Pons (tissue), 1 donor: ENCODE measurements around the gene FAM114A1.

Experiments
- DNase-seq: peaks from one replicate; pipeline ENCODE4 v3.0.0-alpha.2; 2016; ENCODE audit warnings: low spot score

FAM114A1 gene

DNA sequence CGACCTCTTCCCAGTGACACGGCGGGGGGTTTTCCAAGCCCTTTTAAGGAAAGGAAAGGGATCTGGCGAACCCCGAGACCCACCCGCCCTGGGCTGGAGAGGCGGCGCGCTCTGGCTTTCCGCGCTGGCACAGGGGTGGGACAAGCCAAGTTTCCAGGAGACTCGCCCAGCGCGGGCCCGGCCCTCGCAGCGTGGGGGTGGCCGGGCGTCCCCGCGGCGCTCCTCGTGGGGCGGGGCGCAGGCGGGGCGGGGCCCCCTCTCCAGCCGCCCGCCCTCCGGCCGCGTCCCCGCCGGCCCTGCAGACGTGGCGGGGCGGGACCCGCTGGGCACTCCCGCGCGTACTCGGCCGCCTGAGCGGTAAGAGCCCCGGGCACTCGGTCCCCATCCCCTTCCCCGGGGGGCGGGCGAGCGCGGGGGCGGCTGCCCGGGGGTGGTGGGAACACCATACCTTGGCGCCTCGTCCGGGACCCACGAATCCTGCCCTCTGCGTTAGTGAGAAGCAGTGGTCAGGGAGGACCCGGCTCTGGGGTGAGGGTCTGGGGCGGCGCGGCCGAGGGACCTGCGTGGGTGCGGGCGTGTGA is at the start of gene FAM114A1:
TSS of gene FAM114A1 (plus strand) at position 329 of the 581 bp plus-strand sequence. CDS start 10,273 bp downstream, outside the sequence.
- DNase-seq: peak; percentile 67

DNA sequence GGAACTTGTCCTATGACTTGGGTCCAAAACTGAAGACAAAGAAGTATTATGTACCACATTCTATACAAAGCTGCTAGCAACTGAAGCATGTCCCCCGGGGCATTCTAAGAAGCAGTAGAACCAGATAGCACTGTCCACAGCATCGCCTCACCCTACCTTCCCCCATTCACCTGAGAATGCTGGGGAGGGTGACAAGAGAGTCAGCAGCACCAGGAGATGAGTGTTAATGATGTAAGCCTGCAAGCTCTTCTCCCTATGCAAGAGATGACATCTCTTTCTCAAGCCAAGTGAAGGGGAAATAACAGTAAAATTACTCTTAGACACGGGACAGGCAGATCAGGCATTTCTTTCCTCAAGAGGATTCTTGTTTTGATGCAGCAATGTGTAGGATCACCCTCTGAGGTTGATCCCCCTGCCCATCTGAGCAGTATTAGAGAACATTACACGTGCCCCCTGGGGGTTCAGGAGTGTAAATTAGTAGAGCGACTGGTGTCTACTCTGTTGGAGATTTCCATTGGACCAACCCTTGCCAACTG is 49.1 kb upstream of the FAM114A1 start:
- no peak for DNase-seq

DNA sequence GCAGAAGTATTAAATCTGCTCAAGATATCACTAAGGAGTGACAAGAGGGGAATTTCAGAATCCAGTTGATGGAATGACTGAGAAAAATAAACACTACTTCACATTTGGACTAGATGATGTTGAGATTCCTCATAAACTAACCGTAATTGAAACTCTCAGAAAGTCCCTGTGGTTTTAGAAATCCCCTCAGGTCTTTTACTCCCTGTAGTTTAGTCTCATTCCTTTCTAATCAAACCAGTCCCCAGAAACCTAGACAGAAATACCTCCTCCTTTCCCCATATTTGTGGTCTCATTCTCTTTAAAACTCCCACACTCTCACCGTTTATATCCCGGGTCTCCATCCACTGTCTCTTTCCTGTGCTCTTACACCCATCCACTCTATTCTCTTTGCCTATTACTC is 48.0 kb upstream of the FAM114A1 start:
- no peak for DNase-seq

DNA sequence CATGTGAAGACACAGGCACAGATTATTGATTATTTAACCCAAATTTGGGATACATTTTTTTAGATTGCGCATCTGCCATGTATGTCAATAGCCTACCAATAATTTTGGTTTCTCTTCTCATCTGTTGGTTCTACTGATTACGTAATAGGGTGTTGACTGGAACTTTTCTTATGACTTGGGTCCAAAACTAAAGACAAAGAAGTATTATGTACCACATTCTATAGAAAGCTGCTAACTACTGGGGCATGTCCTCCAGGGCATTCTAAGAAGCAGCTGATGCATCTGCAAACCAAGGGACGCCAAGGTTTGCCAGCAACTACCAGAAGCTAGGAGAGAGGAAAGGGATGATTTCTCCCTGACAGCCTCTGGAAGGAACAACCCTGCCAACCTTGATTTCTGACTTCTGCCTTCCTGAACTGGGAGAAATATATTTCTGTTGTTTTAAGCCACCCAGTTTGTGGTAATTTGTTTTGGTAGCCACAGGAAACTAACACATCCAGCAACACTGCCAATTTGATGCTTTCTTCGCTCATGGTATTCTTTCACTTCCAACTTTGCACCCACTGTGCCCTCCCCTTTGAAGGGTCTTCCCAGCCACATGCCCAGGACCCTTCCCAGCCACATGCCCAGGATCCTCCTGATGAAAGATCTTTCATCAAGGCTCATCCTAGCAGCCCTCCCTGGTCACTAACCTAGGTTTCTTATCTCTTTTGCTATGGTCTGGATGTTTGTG is 47.1 kb upstream of the FAM114A1 start:
- no peak for DNase-seq

DNA sequence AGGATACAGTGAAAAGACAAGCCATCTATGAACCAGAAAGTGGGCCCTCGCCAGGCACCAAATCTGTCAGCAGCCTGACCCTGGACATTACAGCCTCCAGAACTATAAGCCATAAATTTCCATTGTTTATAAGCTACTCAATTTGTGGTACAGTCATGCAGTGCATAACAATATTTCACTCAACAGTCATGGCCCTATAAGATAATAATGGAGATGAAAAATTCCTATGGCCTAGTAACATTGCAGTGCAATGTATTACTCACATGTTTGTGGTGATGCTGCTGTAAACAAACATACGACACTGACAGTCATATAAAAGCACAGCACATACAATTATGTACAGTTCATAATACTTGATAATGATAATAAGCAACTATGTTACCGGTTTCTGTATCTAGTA is 45.9 kb upstream of the FAM114A1 start:
- no peak for DNase-seq

DNA sequence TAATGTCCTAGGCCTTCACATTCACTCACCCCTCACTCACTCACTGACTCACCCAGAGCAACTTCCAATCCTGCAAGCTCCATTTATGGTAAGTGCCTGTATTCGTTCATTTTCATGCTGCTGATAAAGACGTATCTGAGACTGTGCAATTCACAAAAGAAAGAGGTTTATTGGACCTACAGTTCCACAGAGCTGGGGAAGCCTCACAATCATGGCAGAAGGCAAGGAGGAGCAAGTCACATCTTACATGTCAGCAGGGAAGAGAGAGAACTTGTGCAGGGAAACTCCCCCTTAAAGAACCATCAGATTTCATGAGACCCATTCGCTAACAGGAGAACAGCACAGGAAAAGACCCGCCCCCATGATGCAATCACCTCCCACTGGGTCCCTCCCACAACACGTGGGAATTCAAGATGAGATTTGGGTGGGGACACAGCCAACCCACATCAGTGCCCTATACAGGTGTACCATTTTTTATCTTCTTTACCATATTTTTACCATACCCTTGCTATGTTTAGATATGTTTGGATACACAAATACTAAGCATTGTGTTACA is 44.8 kb upstream of the FAM114A1 start:
- no peak for DNase-seq

DNA sequence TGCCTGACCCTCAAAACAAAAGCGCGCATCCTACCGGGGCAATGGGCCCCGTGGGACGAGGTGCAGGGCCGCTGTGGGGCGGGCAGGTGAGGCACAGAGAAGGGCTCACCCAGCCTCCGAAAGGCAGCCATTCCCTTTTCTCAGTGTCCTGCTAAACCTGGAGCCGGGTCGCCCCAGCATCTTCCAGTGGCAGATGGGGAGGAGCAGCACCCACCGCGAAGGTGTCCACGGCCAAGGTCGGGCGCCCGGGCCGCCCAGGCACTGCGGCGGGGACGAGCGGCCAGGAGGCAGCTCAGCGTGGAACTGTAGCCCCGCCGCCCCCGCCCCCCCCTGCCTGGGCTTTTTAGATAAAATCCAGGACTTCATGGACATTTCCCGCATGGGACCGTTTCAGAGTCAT is 43.8 kb upstream of the FAM114A1 start:
- DNase-seq: no peak

DNA sequence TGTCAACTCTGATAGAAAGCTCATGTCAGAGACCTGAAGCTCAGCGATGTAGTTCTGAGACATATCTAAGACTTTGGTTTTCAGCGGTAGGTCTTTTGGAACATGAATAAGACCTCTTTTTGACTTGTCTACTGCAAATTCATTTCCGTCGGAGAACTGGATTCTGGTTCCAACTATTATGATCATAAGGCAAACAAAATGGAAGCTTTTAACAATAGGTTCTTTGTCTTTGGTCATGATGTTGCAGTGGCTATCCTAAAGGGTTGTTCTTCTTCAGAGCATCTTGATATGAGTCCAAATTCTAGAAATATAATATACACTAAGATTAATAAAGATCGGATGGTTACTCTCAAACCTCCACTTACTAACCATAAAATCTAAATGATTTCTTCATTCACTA is 38.4 kb upstream of the FAM114A1 start:
- DNase-seq: no peak

DNA sequence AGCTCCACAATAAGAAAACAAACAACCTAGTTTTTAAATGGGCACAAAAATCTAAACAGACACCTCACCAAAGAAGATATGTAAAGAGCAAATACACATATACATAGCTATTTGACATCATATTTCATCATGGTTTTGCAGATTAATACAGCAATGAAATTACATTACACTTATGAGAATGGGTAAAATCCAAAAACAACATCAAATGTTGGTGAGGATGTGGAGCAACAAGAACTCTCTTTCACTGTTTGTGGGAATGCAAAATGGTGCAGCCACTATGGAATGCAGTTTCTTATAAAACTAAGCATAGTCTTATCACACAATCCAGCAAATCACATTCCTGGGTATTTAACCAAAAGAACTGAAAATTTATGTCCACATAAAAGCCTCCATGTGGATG is 36.0 kb upstream of the FAM114A1 start:
- no peak for DNase-seq

DNA sequence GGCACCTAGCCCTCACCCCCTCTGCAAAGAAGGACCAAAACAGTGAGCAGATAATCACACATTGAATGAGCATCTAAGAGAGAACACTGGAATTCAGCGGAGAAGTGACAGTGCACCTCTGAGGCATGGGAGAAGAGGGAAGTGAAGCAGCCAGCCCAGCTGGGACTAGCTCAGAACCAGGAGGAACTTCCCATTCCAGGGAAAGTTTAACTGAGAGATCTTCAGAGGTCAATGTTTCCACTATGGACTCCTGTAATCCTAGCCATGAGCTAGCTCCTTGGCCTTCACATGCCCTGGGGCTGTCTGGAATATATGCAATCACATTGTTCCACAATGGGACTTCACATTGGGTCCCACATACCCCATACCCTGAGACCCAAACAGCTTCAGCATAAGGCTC is 35.4 kb upstream of the FAM114A1 start:
- DNase-seq: no peak

DNA sequence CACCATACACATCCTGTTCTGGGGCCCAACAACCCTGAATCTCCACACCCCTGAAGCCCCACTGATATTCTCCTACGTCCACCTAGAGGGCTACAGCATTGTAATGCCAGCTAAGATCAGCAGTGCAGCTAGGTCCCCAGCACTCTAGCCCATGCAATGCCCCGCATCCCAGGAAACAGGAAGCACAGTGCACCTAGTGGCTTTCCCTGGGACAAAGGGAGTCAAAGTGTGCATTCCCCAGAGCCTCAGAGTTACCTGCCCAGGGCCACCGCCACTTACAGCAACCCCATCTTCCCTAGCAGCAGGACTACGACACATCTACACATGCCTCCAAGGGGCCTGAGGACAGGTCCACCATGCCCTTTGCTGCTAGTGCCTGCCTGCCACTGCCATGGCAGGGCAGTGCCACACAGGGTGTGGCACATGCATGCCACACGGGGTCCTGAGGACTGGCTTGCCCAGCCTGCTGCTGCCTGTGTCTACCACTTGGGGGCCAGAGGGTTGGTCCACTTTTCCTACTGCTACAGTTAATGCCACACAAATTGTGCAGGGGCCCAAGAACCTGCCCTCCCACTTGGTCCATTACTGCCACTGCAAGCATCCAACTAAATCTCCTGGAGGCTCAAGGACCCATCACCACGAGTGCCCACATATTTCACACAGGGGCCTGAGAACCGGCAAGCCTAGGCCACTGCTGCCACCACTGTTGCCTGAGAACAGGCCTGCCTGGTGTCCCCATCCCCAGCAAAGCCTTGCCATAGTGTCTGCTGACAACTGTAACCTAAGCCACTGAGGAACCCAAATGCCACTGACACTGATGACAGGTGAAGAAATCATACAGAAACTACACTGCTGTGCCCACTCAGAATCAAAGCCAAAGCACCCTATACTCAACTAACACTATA is 34.7 kb upstream of the FAM114A1 start:
- DNase-seq: no peak

DNA sequence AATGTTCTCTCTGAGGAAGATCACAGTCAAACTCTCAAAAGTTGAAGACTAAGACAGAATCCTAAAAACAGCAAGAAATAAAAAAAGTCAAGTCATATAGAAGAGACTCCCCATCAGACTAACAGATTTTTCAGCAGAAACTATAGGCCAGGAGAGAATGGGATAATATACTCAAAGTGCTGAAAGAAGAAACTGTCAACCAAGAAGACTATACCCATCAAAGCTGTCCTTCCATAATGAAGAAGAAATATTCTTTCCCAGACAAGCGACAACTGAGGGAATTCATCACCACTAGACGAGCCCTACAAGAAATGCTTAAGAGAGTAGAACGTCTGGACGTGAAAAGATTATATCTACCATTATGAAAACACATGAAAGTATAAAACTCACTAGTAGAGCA is 33.0 kb upstream of the FAM114A1 start:
- no peak for DNase-seq

DNA sequence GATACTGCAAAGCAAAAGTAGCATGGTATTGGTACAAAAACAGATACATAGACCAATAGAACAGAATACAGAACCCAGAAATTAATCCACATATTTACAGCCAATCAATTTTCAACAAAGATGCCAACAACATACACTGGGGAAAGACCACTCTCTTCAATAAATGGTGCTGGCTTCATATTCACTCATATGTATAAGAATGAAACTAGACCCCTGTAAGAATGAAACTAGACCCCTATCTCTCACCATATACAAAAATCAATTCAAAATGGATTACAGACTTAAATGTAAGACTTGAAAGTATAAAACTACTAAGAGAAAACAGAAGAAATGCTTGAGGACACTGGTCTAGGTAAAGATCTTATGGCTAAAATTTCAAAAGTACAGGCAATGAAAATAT is 30.3 kb upstream of the FAM114A1 start:
- DNase-seq: no peak

DNA sequence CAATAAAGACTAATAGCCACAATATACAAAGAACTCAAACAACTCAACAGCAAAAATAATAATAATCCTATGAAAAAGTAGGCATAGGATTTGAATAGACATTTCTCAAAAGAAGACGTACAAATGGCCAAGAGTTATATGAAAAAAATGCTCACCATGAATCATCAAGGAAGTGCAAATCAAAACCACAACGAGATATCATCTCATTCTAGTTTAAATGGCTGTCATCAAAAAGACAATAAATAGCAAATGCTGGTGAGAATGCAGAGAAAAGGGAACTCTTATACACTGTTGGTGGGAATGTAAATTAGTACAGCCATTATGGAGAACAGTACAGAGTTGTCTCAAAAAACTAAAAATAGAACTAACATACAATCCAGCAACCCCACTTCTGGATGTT is 29.8 kb upstream of the FAM114A1 start:
- DNase-seq: no peak

DNA sequence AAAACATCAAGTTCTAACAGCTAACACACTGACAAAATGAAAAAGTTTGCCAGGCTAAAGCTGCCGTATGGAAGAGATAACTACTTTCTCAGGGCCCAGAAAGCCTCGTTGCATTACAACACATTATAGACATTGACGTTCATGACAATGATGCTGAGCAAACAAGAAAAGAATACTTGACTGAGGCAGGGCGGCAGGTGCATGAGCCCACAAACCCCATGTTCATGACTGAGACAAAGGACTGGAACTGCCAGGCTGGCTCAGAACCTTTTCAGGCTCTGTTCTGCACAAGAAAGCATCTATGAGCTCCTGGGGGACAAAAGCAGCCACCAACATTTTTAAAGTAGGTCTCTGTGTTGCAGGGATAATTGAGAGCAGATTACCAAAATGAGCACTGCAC is 24.6 kb upstream of the FAM114A1 start:
- DNase-seq: no peak

DNA sequence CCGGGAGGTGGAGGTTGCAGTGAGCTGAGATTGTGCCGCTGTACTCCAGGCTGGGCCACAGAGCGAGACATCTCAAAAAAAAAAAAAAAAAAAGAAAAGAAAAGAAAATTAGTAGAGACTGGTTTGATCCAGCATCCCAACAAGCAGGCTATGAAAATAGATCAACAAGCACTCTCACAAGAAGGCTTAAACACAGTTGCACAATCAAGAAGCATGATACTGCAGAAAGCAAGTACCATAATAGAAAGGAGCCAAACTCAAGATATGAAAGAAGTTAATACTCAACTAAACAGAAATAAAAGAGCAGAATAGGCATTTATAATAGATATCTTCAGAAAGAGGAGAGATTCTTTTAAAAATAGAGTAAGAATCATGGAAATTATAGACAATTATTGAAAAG is 21.6 kb upstream of the FAM114A1 start:
- DNase-seq: no peak

DNA sequence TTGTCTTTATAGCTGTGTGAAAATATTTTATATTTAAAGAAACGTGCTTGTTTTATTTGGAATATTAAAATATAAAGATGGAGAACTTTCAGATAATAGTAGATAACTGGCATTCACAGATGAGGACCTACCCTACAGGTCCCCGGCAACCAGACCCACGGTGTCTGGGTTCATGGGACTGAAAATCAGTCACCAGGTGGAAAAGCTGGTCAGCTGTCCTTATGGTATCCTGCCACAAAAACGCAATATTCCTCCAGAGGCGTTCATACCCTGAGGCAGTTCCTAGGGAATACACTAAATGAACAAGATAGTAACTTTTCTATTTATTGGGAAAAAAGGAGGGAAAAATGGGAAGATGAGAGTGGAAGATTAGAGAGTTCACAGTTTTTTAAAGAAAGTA is 12.1 kb upstream of the FAM114A1 start:
- no peak for DNase-seq

DNA sequence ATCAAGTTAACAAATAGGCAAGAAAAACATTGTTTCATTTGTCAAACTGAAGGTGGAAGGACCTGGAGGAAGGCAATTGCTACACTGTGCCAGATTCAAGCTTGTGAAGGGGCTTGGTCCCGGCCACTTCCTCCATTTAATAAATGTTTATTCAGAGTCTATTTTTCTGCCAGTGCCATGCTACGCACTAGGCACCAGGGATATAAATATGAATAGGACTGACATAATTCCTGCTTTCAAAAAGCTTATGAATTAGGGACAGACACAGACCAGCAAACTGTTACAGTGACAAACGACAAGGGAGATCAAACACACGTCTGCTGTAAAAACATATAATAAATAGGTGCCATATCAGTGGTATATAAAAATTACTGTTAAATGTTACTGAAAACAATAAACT is 11.6 kb upstream of the FAM114A1 start:
- peak; percentile 34 for DNase-seq

DNA sequence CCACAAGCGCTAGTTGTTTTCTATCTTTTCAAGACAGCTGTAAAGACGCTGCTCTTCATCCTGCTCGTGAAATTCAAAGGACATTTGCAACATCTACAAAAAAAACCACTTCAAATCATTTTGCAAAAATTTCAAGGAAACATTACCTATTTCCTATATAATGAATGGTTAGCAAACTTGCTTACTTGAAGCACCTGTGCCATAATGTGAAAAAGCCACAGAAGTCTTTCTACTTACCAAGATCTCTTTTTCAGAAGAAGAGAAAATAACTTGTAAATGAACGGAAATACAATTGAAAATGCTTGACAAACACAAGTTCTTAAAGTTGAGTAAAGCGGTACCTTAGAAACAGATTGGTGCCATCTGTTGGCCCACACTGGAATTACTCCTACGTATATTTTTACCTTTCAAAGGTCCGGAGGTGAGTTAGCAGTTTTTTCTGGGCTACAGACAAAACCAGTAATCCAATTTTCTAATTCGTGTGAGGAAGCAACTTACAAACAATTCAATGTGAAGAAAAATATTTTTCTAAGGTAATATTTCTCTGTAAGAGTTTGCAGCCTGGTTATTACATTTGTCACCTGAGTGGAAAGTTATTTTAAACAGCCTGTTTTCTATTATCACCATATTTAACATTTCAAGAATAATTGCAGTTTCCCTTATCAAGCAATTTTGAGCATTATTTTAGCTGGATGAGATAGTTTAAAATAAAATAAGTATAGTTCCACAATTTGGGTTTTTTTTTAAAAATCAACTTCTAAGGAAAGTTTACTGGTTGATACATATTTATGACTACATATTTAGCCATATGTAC is 10.9 kb upstream of the FAM114A1 start, which contains the start of gene TLR6:
TSS of gene TLR6 (minus strand) at position 294 of the 814 bp plus-strand sequence. CDS start 27,344 bp downstream, outside the sequence.
- DNase-seq: peak; percentile 76

DNA sequence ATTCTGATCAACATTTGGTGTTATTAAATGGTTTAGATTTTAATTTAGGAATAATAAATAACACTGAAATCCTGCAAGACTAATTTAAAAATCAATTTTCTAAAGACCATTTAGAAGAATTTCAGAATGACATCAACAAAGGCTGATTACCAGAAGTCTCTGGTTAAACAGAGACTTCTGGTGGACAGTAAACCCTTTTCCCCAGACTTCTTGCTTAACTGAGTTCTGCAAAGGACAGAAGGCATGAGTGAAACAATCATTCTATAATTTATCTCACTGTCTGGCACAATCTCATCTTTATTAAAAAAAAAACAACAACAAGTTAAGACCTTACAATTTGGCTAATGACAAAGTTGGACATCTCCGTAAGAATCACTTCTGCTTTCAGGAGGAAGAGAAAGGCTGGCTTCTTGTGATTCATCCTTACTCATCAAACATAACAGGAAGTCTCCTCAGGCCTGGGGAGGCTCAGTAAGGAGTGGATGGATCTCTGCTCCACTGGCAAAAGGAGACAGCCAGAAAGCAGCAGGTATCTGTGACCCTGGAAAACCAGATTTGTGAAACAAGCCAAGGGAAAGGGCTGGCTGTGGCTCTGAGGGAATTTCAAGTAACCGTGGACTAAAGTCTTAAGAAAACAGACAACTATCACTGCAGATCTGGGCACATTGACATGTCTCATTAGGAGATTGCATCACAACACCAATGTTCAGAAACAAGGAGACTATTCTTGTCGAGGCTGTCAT is 10.1 kb upstream of the FAM114A1 start:
- peak; percentile 85 for DNase-seq

DNA sequence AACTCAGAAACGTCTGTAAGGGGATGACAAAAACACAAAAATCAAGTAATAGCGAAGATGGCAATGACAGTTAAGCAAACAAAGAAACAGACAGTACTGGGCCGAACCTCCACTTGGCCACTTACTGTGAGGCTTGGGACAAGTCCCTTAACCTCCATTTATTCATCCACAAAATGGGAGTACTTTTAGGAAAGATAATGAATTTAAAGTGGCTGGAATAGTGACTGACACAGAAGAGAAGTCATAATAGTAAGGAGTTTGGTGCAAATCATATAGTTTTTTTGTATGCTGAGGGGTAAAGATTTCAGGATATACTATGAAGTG is 9.5 kb upstream of the FAM114A1 start:
- no peak for DNase-seq
